Measurements from ENCODE around the gene TAPBP. TPM values are rescaled to one million over a fixed set of nuclear protein-coding genes. Genes with fewer than 3 reads are reported as not detected.

Gene TAPBP
- total and polyA plus RNA-seq, 2 donors from 2014 or later, result 53.5 to 217 TPM

GRCh38 chr6:33289784-33290315, 24.0 kb downstream of the TAPBP start:
- intact Hi-C loops (cut with DNase I), result no loop called here
- Histone ChIP-seq H3K4me1 (ENCODE audit: control insufficient read depth in 2 of 3, insufficient read depth in 2 of 3, low read depth in 1 of 3, low read length in 3 of 3) (peaks cover 0 to 16% (median 14%) of the 10 kb centered on the region in 3 donors), H3K27ac (ENCODE audit: low read depth in 2 of 2, low read length in 2 of 2) (peak overlapping the region in 1 of 2 donors; percentile 84), H3K36me3 (ENCODE audit: control insufficient read depth in 2 of 3, insufficient read depth in 3 of 3, low read length in 3 of 3) (peaks cover 2 to 35% (median 9%) of the 10 kb centered on the region in 3 donors), H3K9me3 (ENCODE audit: control insufficient read depth in 2 of 3, insufficient read depth in 1 of 3, low read length in 3 of 3) (no peaks in the 10 kb centered on the region), H3K4me3 (ENCODE audit: low read length in 3 of 3) (peak overlapping the region; percentile 89 to 99 (median 98)), H3K27me3 (ENCODE audit: control insufficient read depth, insufficient read depth, low read length) (no peaks in the 10 kb centered on the region), H3K9ac (ENCODE audit: low read length in 3 of 3) (peak overlapping the region; percentile 82 to 97 (median 83))
- DNase-seq, result no peak
- no peak for TF ChIP-seq CTCF (IDR thresholded peaks at IDR 0.05; ENCODE audit: borderline replicate concordance, extremely low read depth, insufficient read depth)
- no peak for FAIRE-seq

GRCh38 chr6:33288921-33289783, 24.7 kb downstream of the TAPBP start, which contains the start of the genes PFDN6 and WDR46:
PFDN6 (plus strand) TSS chr6:33289601; CDS start chr6:33289857, 256 bp downstream.
WDR46 (minus strand) TSS chr6:33289239; CDS start chr6:33289170, 69 bp downstream.
- Histone ChIP-seq H3K9ac (ENCODE audit: low read length in 3 of 3) (peak within 1 kb of the TSS; percentile 82 to 97 (median 83)), H3K4me1 (ENCODE audit: control insufficient read depth in 2 of 3, insufficient read depth in 2 of 3, low read depth in 1 of 3, low read length in 3 of 3) (peaks cover 0 to 16% (median 14%) of the 10 kb centered on the region in 3 donors), H3K27me3 (ENCODE audit: control insufficient read depth, insufficient read depth, low read length) (no peaks in the 10 kb centered on the region), H3K9me3 (ENCODE audit: control insufficient read depth in 2 of 3, insufficient read depth in 1 of 3, low read length in 3 of 3) (no peaks in the 10 kb centered on the region), H3K36me3 (ENCODE audit: control insufficient read depth in 2 of 3, insufficient read depth in 3 of 3, low read length in 3 of 3) (peaks cover 2 to 35% (median 11%) of the 10 kb centered on the region in 3 donors), H3K4me3 (ENCODE audit: low read length in 3 of 3) (peak within 1 kb of the TSS; percentile 89 to 99 (median 98)), H3K27ac (ENCODE audit: low read depth in 2 of 2, low read length in 2 of 2) (peak within 1 kb of the TSS; percentile 68 to 84)
- DNase-seq, result peak; percentile 81 to 97 (median 88)
- FAIRE-seq, result no peak
- TF ChIP-seq CTCF (IDR thresholded peaks at IDR 0.05; ENCODE audit: borderline replicate concordance, extremely low read depth, insufficient read depth), result no peak
- intact Hi-C loops (cut with DNase I), result no loop called here

GRCh38 chr6:33288141-33288920, 25.5 kb downstream of the TAPBP start:
- Histone ChIP-seq H3K36me3 (ENCODE audit: control insufficient read depth in 2 of 3, insufficient read depth in 3 of 3, low read length in 3 of 3) (peaks cover 2 to 30% (median 9%) of the 10 kb centered on the region in 3 donors), H3K9me3 (ENCODE audit: control insufficient read depth in 2 of 3, insufficient read depth in 1 of 3, low read length in 3 of 3) (no peaks in the 10 kb centered on the region), H3K27me3 (ENCODE audit: control insufficient read depth, insufficient read depth, low read length) (no peaks in the 10 kb centered on the region), H3K9ac (ENCODE audit: low read length in 3 of 3) (peak overlapping the region; percentile 50 to 97 (median 82)), H3K27ac (ENCODE audit: low read depth in 2 of 2, low read length in 2 of 2) (no peak overlapping the region), H3K4me1 (ENCODE audit: control insufficient read depth in 2 of 3, insufficient read depth in 2 of 3, low read depth in 1 of 3, low read length in 3 of 3) (peaks cover 0 to 16% (median 14%) of the 10 kb centered on the region in 3 donors), H3K4me3 (ENCODE audit: low read length in 3 of 3) (peak overlapping the region; percentile 89 to 99 (median 98))
- no peak for TF ChIP-seq CTCF (IDR thresholded peaks at IDR 0.05; ENCODE audit: borderline replicate concordance, extremely low read depth, insufficient read depth)
- FAIRE-seq (no peak), DNase-seq (peak in 2 of 5 donors; percentile 65 to 68)
- intact Hi-C loops (cut with DNase I), result no loop called here
